Esophagus squamous epithelium (tissue), 5 donors: ENCODE measurements around the gene ESRRA. TPM values are rescaled to one million over a fixed set of nuclear protein-coding genes. Genes with fewer than 3 reads are reported as not detected.

ENCODE experiments used
- DNase-seq: peaks from one replicate; lab custom pipeline; 2025; lab: John Stamatoyannopoulos, UW
- H3K27ac ChIP-seq, 4 donors: fragments of 200-600 bp; sonication (generic); one replicate each; pipeline ENCODE4 v1.5.1; 2016 to 2019; ENCODE audit warnings: mild to moderate bottlenecking in 1 of 4
- H3K27me3 ChIP-seq, 4 donors: fragments of 200-600 bp; sonication (generic); 1 replicate in 3 of 4; 2 replicates in 1 of 4; pipeline versions ENCODE4 v1.5.1 to v1.6.0; 2017 to 2021; ENCODE audit warnings: antibody characterized with exemption in 1 of 4
- H3K36me3 ChIP-seq, 3 donors: fragments of 200-600 bp; sonication (generic); one replicate each; pipeline ENCODE4 v1.5.1; 2016 to 2019
- H3K4me1 ChIP-seq, 3 donors: fragments of 200-600 bp; sonication (generic); one replicate each; pipeline ENCODE4 v1.5.1; 2017 to 2019
- H3K4me3 ChIP-seq, 4 donors: fragments of 200-600 bp; sonication (generic); 1 replicate in 3 of 4; 2 replicates in 1 of 4; pipeline ENCODE4 v1.5.1; 2016 to 2019; ENCODE audit warnings: mild to moderate bottlenecking in 2 of 4, moderate library complexity in 1 of 4
- H3K9me3 ChIP-seq, 3 donors: fragments of 200-600 bp; sonication (generic); one replicate each; pipeline ENCODE4 v1.5.1; 2016 to 2019
- CTCF ChIP-seq, 6 experiments: fragments of 450-650 bp in 4 of 6; fragments of 200-600 bp in 2 of 6; sonication (generic) in 2 of 6; IDR thresholded peaks; one replicate each; pipeline ENCODE4 v1.5.1; 2016 to 2019; ENCODE audit warnings: antibody characterized with exemption in 6 of 6, mild to moderate bottlenecking in 4 of 6, moderate library complexity in 4 of 6
- POLR2A ChIP-seq, 4 donors: fragments of 450-650 bp; IDR thresholded peaks; one replicate each; pipeline ENCODE4 v1.6.1; 2017; ENCODE audit warnings: antibody characterized with exemption in 4 of 4, mild to moderate bottlenecking in 4 of 4, moderate library complexity in 3 of 4
- WGBS, 2 donors: methylation state at CpG; one replicate each; pipeline ENCODE4 v1.1.5; 2018; 5-methylcytosine and 5-hydroxymethylcytosine counted together
- intact Hi-C: fragments of 100-400 bp; cut with DNase I; formaldehyde crosslinking; loops from one replicate; pipeline ENCODE4 v1.15.0; 2022
- total RNA-seq, 4 donors: library from RNA; depleted of rRNA; stranded (reverse); fragments of >200 nt; gene quantifications; one replicate each; pipeline ENCODE4 v1.1.0, GENCODE V29; 2016
- donor health status: DM: yes; HTN: yes; CAD: no.

ESRRA gene
- total RNA-seq: 100 to 1,000 TPM in 2 of 4 donors, 10 to 100 TPM in 2; 81.9 to 131 (median 99.7) TPM

DNA sequence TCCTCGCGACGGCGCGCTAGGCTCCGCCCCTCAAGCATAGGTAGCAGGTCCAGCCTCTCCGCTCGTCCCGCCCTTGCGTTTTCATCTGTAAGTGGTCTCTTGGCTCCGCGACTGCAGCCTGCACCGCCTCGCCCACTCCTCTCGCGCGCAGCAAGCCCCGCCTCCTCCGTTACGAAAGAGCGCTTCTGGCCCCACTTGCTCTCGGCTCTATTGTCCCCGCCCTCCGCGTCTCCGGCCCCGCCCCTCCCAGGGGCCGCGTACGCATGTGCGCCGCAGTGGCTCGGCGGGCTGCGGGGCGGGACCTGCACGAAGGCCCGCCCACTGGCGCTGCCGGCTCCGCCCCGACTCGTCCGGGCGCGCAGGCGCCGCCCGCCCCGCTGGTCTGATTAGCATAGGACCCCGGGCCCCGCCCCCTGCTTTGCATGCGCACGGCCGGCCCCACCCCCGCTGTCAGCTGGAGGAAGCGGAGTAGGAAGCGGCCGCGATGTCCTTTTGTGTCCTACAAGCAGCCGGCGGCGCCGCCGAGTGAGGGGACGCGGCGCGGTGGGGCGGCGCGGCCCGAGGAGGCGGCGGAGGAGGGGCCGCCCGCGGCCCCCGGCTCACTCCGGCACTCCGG is at the start of gene ESRRA:
TSS of gene ESRRA (plus strand) at position 450 of the 616 bp plus-strand sequence. CDS start 1,656 bp downstream, outside the sequence.
- H3K4me1 ChIP-seq: peaks cover 26 to 64% (median 30%) of the 10 kb centered on the region in 3 donors

DNA sequence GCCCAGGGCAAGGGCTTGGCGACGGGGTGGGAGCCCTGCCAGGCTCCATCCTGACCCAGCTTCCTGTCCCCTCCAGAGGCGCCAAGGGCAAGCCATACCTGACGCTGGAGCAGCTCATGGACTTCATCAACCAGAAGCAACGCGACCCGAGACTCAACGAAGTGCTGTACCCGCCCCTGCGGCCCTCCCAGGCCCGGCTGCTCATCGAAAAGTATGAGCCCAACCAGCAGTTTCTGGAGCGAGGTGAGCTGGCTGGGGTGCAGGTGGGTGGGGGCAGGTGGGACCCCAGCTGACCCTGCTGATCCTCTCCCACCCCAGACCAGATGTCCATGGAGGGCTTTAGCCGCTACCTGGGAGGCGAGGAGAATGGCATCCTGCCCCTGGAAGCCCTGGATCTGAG is 49.0 kb upstream of the ESRRA start:
- Histone ChIP-seq H3K9me3 (no peaks in the 10 kb centered on the region), H3K27ac (no peak overlapping the region), H3K4me3 (no peak overlapping the region), H3K4me1 (peaks cover 16 to 41% (median 24%) of the 10 kb centered on the region in 3 donors), H3K27me3 (no peaks in the 10 kb centered on the region), H3K36me3 (peaks cover 32 to 75% (median 34%) of the 10 kb centered on the region in 3 donors)
- no peak for DNase-seq
- TF ChIP-seq POLR2A (IDR thresholded peaks at IDR 0.05): no peak
- TF ChIP-seq CTCF (IDR thresholded peaks at IDR 0.05): no peak
- intact Hi-C loops: no loop called here
- 89% methylated on average over 8 of the region's 15 CpGs; no CpG with 5 or more reads in 1 of the 2 donors for WGBS, 2 donors

More for the DNA sequence above, at the start of gene ESRRA:
- peak; percentile 98 for DNase-seq
- TF ChIP-seq POLR2A (IDR thresholded peaks at IDR 0.05): peak in 3 of 4 donors; percentile 31 to 75 (median 70)
- peak in 1 of 6 experiments; percentile 18 for TF ChIP-seq CTCF (IDR thresholded peaks at IDR 0.05)
- WGBS, 2 donors: 0% methylated on average over 6 to 8 of the region's 81 CpGs
- H3K27ac ChIP-seq: peak within 1 kb of the TSS; percentile 92 to 97 (median 94)
- H3K36me3 ChIP-seq: peaks cover 0 to 24% (median 0%) of the 10 kb centered on the region in 3 donors
- H3K4me3 ChIP-seq: peak within 1 kb of the TSS; percentile 71 to 86 (median 74)
- no peaks in the 10 kb centered on the region for H3K9me3 ChIP-seq
- H3K27me3 ChIP-seq: peaks cover 0 to 28% (median under 1%) of the 10 kb centered on the region in 4 donors
- intact Hi-C loops: no loop called here

DNA sequence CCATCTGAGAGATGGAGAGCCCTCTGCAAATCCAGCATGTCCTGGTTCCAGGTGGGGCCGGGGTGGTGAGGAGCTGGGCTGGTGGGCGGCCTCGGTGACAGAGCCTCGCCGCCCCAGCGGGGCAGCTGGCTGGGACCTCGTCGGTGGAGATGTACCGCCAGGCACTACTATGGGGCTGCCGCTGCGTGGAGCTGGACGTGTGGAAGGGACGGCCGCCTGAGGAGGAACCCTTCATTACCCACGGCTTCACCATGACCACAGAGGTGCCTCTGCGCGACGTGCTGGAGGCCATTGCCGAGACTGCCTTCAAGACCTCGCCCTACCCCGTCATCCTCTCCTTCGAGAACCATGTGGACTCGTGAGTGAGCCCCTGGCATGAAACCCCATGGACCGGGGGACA is 47.0 kb upstream of the ESRRA start:
- peaks cover 4 to 31% (median 8%) of the 10 kb centered on the region in 3 donors for H3K4me1 ChIP-seq
- intact Hi-C loops: no loop called here
- H3K9me3 ChIP-seq: no peaks in the 10 kb centered on the region
- 85 to 90% methylated on average over 10 to 12 of the region's 24 CpGs for WGBS, 2 donors
- H3K27ac ChIP-seq: no peak overlapping the region
- TF ChIP-seq CTCF (IDR thresholded peaks at IDR 0.05): no peak
- TF ChIP-seq POLR2A (IDR thresholded peaks at IDR 0.05): no peak
- no peak overlapping the region for H3K4me3 ChIP-seq
- no peaks in the 10 kb centered on the region for H3K27me3 ChIP-seq
- H3K36me3 ChIP-seq: peaks cover 44 to 96% (median 52%) of the 10 kb centered on the region in 3 donors
- no peak for DNase-seq

- peaks cover 51 to 100% (median 59%) of the 10 kb centered on the region in 3 donors for H3K36me3 ChIP-seq
- 88 to 90% methylated on average over 15 to 19 of the region's 32 CpGs for WGBS, 2 donors
- H3K9me3 ChIP-seq: no peaks in the 10 kb centered on the region
- H3K4me3 ChIP-seq: no peak overlapping the region
- H3K4me1 ChIP-seq: peaks cover 0 to 24% (median 1%) of the 10 kb centered on the region in 3 donors
- no peak for DNase-seq
- intact Hi-C loops: no loop called here
- no peak overlapping the region for H3K27ac ChIP-seq
- no peaks in the 10 kb centered on the region for H3K27me3 ChIP-seq
- TF ChIP-seq CTCF (IDR thresholded peaks at IDR 0.05): no peak
- TF ChIP-seq POLR2A (IDR thresholded peaks at IDR 0.05): no peak
Observed at GRCh38 chr11:64258946-64259532, 46.3 kb upstream of the ESRRA start.

DNA sequence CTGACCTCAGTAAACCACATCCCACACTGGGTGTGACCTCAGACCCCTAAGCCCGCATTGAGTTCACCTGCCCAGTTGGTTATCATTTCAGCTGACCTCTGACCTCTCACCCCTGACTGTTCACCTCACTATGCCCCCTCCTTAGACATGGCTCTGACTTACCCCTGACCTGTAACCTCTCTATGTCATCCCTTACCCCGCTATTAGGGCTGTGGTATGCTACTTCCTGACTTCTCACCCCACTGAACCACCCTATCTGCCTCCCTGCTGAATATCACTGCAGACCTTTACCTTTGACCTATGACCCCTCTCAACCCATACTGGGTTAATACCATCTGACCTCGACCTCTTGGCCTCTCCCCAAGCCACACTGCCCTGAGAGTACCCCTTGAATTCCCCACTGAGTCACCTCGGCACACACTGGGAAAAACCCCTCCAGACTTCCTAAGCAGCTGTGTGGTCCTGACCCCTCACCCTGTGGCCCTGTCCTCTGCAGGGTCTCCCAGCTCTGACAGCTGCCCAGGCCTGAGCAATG is 45.7 kb upstream of the ESRRA start:
- Histone ChIP-seq H3K36me3 (peaks cover 54 to 100% (median 60%) of the 10 kb centered on the region in 3 donors), H3K27me3 (no peaks in the 10 kb centered on the region), H3K4me3 (no peak overlapping the region), H3K9me3 (no peaks in the 10 kb centered on the region), H3K27ac (no peak overlapping the region), H3K4me1 (peaks cover 0 to 20% (median 0%) of the 10 kb centered on the region in 3 donors)
- TF ChIP-seq CTCF (IDR thresholded peaks at IDR 0.05) (no peak), POLR2A (IDR thresholded peaks at IDR 0.05) (no peak)
- intact Hi-C loops: no loop called here
- DNase-seq: no peak
- 73 to 77% methylated on average over 3 to 4 of the region's 4 CpGs for WGBS, 2 donors
